ENCODE measurements around the gene MEP1B.

GRCh38 chr18:32258148-32258547 is 68.3 kb downstream of the MEP1B start:
- TF ChIP-seq CTCF (IDR thresholded peaks at IDR 0.05; ENCODE audit: borderline replicate concordance, extremely low read depth, low read length, poor library complexity, severe bottlenecking): no peak
- TF ChIP-seq EZH2 (IDR thresholded peaks at IDR 0.05; ENCODE audit: borderline replicate concordance, low read depth, low read length, severe bottlenecking): no peak

Measured in DND-41 (cell line).